K562 (cell line): ENCODE data around the gene NTSR1. TPM values are rescaled to one million over a fixed set of nuclear protein-coding genes. Genes with fewer than 3 reads are reported as not detected.
A peak's percentile ranks its signal among the peaks of the same experiment; 100 is the strongest.

Experiments used
- BACH1 ChIP-seq: fragments of 200-800 bp; sonication (Bioruptor generic); IDR thresholded peaks from 2 replicates; pipeline ENCODE4 v1.6.1; 2016; ENCODE audit warnings: missing genetic modification characterization, missing compliant biosample characterization
- NCOR1 ChIP-seq: fragments of 450-650 bp; IDR thresholded peaks from 2 replicates; pipeline ENCODE4 v1.6.1; 2016; ENCODE audit warnings: mild to moderate bottlenecking, moderate library complexity
- ZBTB7A ChIP-seq: IDR thresholded peaks from 2 replicates; pipeline ENCODE4 v1.6.1; 2011; ENCODE audit warnings: low read depth, mild to moderate bottlenecking, low read length, moderate library complexity, borderline replicate concordance; ENCODE audit not compliant: control insufficient read depth
- ZFPM2 ChIP-seq: fragments of 250-450 bp; sonication (Bioruptor Pico); IDR thresholded peaks from 2 replicates; pipeline ENCODE4 v1.5.1; 2022; ENCODE audit warnings: mild to moderate bottlenecking
- polyA plus RNA-seq, 8 experiments: library from polyadenylated mRNA; depleted of rRNA in 4 of 8; stranded (reverse) in 5 of 8; unstranded in 3 of 8; fragments of >200 nt; fragmentation: Nextera tagmentation in 2 of 8; fragmentation: Illumina TruSeq in 1 of 8; extraction: Ambion mirVana in 2 of 8; extraction: Trizol in 1 of 8; gene quantifications; 2 replicates each; pipeline versions ENCODE4 v1.2.1 to v1.2.3, GENCODE V29; 2011 to 2014; ENCODE audit warnings: inconsistent platforms in 1 of 8, missing spikeins in 1 of 8
- total RNA-seq, 7 experiments: library from RNA; depleted of rRNA in 6 of 7; stranded (reverse); fragments of >200 nt in 6 of 7; fragmentation: Illumina TruSeq in 2 of 7; extraction: Trizol in 2 of 7; gene quantifications; 2 replicates each; pipeline versions ENCODE4 v1.2.1 to v1.2.3, GENCODE V29; 2011 to 2021; ENCODE audit warnings: low replicate concordance in 1 of 7
- TF ChIP-seq, protein P1 (sequence below): fragments of 450-650 bp; IDR thresholded peaks from 2 replicates; pipeline ENCODE4 v1.6.1; 2017; ENCODE audit warnings: antibody characterized with exemption, mild to moderate bottlenecking
- TF ChIP-seq, protein P2 (sequence below): fragments of 450-650 bp; IDR thresholded peaks from 2 replicates; pipeline ENCODE4 v1.6.1; 2016; ENCODE audit warnings: mild to moderate bottlenecking, moderate library complexity
- TF ChIP-seq, protein P3 (sequence below): fragments of 250-450 bp; sonication (Bioruptor Pico); IDR thresholded peaks from 2 replicates; pipeline ENCODE4 v1.8.0; 2021; ENCODE audit warnings: moderate library complexity, mild to moderate bottlenecking, inconsistent platforms

Gene NTSR1
- total and polyA plus RNA-seq, 9 of the 15 experiments (the other 6 are each of a cell fraction or from before 2014, with no cell fraction given) = 0.04 to 0.40 (median 0.13) TPM; not detected in 3

DNA sequence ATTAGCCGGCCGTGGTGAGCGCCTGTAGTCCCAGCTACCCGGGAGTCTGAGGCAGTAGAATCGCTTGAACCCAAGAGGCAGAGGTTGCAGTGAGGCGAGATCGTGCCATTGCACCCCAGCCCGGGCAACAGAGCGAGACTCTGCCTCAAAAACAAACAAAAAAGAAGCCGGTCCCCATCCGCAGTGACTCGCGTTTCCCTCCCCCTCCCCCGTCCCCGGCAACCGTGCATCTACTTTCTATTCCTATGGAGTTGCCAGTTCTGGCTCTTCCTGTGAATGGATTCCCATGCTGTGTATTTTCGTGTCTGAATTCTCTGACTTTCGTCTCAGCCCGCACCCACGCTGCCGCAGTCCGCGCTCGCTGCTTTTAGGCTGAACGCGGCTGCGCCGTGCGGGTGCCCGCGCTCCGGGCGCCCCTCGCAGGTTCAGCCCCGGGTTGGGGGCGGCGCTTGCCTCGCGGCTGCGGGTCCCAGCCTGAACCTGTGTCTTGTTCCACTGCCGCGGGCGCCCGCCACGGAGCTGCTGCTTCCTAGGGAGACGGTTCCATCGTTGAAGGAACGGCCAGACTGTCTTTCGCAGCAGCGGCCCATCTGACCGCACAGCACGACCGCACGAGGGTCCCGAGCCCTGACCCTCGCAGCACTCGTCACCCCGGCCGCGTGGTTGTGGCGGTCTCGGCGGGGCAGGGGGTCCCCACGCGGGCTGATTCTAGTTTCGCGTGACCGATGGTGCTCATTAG lies 86.6 kb downstream of the NTSR1 start (continued):
- TF ChIP-seq ZBTB7A (peak; percentile 94; the same call in 1 of the 2 replicates), ZFPM2 (CRISPR knock-in tag) (no peak), NCOR1 (no peak), BACH1 (tag) (no peak)
- TF ChIP-seq, protein P1, sequence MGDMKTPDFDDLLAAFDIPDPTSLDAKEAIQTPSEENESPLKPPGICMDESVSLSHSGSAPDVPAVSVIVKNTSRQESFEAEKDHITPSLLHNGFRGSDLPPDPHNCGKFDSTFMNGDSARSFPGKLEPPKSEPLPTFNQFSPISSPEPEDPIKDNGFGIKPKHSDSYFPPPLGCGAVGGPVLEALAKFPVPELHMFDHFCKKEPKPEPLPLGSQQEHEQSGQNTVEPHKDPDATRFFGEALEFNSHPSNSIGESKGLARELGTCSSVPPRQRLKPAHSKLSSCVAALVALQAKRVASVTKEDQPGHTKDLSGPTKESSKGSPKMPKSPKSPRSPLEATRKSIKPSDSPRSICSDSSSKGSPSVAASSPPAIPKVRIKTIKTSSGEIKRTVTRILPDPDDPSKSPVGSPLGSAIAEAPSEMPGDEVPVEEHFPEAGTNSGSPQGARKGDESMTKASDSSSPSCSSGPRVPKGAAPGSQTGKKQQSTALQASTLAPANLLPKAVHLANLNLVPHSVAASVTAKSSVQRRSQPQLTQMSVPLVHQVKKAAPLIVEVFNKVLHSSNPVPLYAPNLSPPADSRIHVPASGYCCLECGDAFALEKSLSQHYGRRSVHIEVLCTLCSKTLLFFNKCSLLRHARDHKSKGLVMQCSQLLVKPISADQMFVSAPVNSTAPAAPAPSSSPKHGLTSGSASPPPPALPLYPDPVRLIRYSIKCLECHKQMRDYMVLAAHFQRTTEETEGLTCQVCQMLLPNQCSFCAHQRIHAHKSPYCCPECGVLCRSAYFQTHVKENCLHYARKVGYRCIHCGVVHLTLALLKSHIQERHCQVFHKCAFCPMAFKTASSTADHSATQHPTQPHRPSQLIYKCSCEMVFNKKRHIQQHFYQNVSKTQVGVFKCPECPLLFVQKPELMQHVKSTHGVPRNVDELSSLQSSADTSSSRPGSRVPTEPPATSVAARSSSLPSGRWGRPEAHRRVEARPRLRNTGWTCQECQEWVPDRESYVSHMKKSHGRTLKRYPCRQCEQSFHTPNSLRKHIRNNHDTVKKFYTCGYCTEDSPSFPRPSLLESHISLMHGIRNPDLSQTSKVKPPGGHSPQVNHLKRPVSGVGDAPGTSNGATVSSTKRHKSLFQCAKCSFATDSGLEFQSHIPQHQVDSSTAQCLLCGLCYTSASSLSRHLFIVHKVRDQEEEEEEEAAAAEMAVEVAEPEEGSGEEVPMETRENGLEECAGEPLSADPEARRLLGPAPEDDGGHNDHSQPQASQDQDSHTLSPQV = peak; percentile 59
- TF ChIP-seq, protein P2, sequence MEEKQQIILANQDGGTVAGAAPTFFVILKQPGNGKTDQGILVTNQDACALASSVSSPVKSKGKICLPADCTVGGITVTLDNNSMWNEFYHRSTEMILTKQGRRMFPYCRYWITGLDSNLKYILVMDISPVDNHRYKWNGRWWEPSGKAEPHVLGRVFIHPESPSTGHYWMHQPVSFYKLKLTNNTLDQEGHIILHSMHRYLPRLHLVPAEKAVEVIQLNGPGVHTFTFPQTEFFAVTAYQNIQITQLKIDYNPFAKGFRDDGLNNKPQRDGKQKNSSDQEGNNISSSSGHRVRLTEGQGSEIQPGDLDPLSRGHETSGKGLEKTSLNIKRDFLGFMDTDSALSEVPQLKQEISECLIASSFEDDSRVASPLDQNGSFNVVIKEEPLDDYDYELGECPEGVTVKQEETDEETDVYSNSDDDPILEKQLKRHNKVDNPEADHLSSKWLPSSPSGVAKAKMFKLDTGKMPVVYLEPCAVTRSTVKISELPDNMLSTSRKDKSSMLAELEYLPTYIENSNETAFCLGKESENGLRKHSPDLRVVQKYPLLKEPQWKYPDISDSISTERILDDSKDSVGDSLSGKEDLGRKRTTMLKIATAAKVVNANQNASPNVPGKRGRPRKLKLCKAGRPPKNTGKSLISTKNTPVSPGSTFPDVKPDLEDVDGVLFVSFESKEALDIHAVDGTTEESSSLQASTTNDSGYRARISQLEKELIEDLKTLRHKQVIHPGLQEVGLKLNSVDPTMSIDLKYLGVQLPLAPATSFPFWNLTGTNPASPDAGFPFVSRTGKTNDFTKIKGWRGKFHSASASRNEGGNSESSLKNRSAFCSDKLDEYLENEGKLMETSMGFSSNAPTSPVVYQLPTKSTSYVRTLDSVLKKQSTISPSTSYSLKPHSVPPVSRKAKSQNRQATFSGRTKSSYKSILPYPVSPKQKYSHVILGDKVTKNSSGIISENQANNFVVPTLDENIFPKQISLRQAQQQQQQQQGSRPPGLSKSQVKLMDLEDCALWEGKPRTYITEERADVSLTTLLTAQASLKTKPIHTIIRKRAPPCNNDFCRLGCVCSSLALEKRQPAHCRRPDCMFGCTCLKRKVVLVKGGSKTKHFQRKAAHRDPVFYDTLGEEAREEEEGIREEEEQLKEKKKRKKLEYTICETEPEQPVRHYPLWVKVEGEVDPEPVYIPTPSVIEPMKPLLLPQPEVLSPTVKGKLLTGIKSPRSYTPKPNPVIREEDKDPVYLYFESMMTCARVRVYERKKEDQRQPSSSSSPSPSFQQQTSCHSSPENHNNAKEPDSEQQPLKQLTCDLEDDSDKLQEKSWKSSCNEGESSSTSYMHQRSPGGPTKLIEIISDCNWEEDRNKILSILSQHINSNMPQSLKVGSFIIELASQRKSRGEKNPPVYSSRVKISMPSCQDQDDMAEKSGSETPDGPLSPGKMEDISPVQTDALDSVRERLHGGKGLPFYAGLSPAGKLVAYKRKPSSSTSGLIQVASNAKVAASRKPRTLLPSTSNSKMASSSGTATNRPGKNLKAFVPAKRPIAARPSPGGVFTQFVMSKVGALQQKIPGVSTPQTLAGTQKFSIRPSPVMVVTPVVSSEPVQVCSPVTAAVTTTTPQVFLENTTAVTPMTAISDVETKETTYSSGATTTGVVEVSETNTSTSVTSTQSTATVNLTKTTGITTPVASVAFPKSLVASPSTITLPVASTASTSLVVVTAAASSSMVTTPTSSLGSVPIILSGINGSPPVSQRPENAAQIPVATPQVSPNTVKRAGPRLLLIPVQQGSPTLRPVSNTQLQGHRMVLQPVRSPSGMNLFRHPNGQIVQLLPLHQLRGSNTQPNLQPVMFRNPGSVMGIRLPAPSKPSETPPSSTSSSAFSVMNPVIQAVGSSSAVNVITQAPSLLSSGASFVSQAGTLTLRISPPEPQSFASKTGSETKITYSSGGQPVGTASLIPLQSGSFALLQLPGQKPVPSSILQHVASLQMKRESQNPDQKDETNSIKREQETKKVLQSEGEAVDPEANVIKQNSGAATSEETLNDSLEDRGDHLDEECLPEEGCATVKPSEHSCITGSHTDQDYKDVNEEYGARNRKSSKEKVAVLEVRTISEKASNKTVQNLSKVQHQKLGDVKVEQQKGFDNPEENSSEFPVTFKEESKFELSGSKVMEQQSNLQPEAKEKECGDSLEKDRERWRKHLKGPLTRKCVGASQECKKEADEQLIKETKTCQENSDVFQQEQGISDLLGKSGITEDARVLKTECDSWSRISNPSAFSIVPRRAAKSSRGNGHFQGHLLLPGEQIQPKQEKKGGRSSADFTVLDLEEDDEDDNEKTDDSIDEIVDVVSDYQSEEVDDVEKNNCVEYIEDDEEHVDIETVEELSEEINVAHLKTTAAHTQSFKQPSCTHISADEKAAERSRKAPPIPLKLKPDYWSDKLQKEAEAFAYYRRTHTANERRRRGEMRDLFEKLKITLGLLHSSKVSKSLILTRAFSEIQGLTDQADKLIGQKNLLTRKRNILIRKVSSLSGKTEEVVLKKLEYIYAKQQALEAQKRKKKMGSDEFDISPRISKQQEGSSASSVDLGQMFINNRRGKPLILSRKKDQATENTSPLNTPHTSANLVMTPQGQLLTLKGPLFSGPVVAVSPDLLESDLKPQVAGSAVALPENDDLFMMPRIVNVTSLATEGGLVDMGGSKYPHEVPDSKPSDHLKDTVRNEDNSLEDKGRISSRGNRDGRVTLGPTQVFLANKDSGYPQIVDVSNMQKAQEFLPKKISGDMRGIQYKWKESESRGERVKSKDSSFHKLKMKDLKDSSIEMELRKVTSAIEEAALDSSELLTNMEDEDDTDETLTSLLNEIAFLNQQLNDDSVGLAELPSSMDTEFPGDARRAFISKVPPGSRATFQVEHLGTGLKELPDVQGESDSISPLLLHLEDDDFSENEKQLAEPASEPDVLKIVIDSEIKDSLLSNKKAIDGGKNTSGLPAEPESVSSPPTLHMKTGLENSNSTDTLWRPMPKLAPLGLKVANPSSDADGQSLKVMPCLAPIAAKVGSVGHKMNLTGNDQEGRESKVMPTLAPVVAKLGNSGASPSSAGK = peak; percentile 66; the same call in 1 of the 2 replicates
- TF ChIP-seq, protein P3, sequence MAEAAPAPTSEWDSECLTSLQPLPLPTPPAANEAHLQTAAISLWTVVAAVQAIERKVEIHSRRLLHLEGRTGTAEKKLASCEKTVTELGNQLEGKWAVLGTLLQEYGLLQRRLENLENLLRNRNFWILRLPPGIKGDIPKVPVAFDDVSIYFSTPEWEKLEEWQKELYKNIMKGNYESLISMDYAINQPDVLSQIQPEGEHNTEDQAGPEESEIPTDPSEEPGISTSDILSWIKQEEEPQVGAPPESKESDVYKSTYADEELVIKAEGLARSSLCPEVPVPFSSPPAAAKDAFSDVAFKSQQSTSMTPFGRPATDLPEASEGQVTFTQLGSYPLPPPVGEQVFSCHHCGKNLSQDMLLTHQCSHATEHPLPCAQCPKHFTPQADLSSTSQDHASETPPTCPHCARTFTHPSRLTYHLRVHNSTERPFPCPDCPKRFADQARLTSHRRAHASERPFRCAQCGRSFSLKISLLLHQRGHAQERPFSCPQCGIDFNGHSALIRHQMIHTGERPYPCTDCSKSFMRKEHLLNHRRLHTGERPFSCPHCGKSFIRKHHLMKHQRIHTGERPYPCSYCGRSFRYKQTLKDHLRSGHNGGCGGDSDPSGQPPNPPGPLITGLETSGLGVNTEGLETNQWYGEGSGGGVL = no peak
